GM12801 (cell line): ENCODE measurements around the gene CYP19A1.

ENCODE experiments used
- TF ChIP-seq, protein P1 (sequence below): IDR thresholded peaks from one replicate; pipeline ENCODE4 v1.5.1; 2011; ENCODE audit warnings: control low read depth; ENCODE audit not compliant: insufficient read length; ENCODE audit errors: extremely low read depth

Gene CYP19A1

DNA sequence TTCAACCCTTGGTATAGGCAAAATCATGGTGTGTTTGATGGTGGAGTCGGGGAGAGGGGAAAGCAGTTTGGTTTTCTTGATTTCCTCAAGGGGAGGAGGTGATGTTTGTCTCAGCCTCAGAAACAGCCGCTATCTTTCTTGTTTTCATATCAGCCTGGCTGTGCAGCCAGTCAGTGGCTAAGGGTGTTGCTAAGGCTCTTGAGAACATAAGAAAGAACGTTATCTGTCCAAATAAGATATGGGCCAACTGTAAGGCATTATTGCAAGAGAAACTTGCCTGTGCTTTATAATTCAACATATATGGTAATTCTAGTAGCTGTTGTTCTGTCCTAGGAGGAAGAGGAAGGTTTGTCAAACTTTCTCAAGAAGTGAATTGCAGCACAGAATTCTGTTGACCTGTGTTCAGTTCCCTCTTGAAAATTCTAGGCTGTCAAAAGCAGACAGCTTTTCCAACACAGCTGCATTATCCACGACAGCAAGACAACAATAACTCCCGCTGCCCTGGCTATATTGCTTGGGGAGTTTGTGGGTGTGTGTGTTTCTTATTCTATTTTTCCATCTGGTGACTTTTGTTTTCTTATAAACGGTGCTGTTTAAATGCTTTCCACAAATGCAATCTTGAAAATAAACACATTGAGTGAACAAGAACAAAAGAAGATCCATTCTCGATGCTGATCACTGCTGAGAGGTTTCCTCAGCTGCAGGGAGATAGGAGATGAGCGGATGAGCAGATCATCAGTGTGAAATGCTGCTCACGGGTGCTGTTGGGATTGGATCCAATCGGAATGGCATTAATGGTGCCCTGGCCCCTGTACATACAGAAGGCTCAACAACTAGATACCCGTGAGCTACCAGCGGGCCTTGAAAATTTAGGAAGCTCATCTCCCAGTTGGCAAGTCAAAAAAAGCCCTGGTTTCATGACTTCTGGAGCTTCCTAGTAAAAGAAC, 152.9 kb downstream of the CYP19A1 start:
- TF ChIP-seq, protein P1, sequence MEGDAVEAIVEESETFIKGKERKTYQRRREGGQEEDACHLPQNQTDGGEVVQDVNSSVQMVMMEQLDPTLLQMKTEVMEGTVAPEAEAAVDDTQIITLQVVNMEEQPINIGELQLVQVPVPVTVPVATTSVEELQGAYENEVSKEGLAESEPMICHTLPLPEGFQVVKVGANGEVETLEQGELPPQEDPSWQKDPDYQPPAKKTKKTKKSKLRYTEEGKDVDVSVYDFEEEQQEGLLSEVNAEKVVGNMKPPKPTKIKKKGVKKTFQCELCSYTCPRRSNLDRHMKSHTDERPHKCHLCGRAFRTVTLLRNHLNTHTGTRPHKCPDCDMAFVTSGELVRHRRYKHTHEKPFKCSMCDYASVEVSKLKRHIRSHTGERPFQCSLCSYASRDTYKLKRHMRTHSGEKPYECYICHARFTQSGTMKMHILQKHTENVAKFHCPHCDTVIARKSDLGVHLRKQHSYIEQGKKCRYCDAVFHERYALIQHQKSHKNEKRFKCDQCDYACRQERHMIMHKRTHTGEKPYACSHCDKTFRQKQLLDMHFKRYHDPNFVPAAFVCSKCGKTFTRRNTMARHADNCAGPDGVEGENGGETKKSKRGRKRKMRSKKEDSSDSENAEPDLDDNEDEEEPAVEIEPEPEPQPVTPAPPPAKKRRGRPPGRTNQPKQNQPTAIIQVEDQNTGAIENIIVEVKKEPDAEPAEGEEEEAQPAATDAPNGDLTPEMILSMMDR = no peak

DNA sequence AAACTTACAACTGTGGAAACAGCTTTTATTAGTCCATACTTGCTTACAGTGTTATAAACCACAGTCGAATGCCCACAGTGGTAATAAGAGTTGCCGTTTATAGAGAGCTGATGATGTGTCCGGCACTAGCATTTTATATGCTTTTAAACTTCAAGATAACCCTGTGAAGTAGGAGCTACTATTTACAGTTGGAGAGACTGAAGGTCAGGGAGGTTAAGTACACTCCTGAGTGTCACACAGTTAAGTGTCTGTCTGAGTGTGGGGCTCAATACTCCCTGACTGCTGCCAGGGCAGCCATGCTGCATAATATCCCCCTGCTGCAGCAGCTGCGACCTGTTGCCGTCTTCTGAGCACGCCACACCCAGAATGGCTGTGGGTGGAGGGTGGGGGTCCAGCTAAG, 153.8 kb downstream of the CYP19A1 start:
- TF ChIP-seq, protein P1 = no peak

DNA sequence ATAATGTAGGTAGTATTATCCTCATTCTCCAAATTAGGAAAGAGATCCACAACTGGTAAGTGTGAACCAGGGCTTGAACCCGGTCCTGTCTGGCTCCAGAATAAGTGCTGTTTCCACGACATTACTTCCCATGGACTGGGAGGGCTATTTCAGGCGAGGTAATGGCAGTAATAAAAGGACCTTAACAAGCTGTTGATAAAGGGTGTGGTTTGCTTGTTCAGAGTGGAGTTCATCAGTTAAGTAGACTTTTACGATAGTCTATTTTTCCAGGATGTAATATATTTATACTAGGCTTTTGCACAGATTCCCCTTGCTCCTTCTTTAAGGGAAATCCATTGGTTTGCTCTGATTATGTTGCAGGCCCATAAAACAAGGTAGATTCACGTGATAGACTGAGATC, 155.3 kb downstream of the CYP19A1 start:
- TF ChIP-seq, protein P1 = no peak

DNA sequence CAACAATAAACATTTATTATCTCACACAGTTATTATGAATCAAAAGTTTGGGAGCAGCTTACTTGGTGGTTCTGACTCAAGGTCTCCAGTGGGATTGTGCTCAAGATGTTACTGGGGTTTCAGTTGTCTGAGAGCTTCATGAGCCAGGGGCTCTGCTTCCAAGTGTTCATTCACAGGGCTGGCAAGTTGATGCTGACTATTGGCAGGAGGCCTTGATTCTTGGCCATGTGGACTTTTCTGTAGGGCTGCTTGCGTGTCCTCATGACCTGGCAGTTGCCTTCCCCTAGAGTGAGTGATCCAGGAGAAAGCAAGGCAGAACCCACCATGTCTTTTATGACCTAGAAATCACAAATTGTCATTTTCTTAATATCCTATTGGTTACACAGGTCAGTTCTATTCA, 156.5 kb downstream of the CYP19A1 start:
- TF ChIP-seq, protein P1 = no peak

DNA sequence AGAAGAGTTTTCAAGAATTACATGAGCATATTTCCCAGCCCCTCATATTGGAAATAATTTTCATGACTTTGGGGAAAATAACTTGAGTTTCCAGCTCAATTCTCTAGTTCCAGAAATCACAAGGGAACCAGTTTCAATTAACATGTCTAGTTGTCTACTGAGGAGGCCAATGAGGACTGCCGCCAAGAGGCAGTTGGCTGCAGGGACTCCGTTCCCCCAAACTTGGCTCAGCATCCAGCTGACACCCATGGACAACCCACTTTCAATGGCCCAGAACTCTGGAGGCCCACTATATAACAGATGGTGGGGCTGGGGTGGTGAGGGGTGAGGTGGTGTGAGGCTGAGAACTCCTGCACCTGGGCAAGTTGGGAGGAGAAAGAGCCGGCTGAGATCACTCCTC, 157.2 kb downstream of the CYP19A1 start:
- TF ChIP-seq, protein P1 = no peak

DNA sequence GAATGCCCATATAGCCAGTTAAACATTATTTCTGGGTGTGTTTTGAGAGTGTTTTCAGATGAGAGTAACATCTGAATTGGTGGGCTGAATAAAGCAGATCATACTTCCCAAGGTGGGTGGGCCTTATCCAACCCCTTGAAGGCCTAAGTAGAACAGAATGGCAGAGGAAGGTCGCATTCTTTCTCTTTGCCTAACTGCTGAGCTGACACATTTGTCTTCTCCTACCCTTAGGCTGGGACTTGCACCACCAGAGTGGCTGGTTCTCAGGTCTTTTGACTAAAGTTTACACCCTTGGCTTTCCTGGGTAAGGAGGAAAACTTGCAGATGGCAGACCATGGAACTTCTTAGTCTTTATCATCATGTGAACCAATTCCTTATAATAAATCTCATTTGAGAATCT, 157.9 kb downstream of the CYP19A1 start:
- TF ChIP-seq, protein P1 = no peak

DNA sequence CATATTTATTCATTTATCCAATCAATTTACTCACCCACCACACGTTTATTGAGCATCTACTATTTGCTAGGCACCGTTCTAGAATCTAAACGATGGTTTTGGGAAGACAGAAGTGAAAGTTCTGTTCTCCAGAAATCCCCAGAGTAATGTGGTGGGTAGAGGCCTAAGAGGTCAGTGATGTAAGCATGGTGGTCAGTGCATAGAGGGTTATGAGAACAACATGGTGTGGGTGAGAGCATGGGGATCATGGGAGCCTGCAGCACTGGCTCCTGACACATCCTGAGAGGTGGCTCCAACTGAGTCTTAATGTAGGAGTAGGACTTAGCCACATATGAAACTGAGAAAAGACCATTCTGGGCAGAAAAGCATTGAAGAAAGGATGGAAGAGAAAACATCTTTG, 158.4 kb downstream of the CYP19A1 start:
- TF ChIP-seq, protein P1 = no peak
